H1 (cell line): ENCODE results near the gene TAX1BP3. TPM values are rescaled to one million over a fixed set of nuclear protein-coding genes. Genes with fewer than 3 reads are reported as not detected.

Experiments used
- KDM4A ChIP-seq: IDR thresholded peaks from one replicate; pipeline ENCODE4 v1.7.1; 2012; ENCODE audit warnings: low read depth, mild to moderate bottlenecking, moderate library complexity, low read length, inconsistent platforms; ENCODE audit not compliant: severe bottlenecking
- polyA plus RNA-seq, 7 experiments: library from polyadenylated mRNA; depleted of rRNA in 3 of 7; stranded (reverse) in 5 of 7; unstranded in 2 of 7; fragments of >200 nt in 5 of 7; fragments of 200-250 nt in 2 of 7; gene quantifications; 1 replicate in 5 of 7; 2 replicates in 1 of 7; 4 replicates in 1 of 7; pipeline versions ENCODE4 v1.2.1 to v1.2.3, GENCODE V29; 2011 to 2013; ENCODE audit warnings: missing spikeins in 2 of 7, mixed read lengths in 2 of 7
- total RNA-seq: library from RNA; stranded (reverse); fragmentation: NEBNext Ultra II Directional; extraction: Animal tissue kit (Norgen Biotek cat#: 25700); gene quantifications from 2 replicates; pipeline ENCODE4 v1.2.1, GENCODE V29; 2021

TAX1BP3 gene
- total and polyA plus RNA-seq, 2 of the 8 experiments (the other 6 are each of a cell fraction or from before 2014, with no cell fraction given) = 65.3 to 81.8 TPM

DNA sequence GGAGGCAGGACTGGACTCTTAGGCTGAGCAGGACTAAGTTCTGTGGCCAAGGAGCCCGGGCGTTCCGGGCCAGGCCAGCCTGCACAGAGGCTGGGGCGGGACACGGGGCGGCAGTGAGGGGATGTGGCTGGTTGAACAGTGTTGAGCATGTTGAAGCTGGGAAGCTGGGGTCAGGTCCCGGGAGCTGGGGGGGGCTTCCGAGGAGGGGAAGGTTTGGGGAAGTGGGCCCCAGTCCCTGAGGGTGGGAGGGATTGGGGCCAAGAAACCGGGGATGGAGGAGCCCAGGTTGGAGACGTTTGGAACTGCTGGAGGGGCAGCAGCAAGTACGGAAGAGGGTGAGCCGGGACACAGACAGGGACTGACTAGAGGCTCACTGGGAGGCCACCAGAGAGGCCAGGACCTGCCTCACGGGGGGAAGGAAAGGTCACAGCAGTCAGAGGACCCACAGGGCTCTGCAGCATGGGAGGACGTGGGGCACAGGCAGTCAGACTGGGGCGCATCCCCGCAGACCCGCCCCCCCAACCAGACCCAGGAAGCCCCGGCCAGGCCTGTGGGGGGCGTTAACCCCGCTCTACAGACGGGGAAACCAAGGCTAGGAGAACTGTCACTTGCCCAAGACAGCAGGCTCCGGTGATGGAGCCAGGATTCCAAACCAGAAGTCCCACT is 9.5 kb downstream of the TAX1BP3 start (continued):
- no peak for TF ChIP-seq KDM4A
